WTC11 (cell line): Measurements from ENCODE around the gene SLX4. TPM values are rescaled to one million over a fixed set of nuclear protein-coding genes. Genes with fewer than 3 reads are reported as not detected.

Source experiments
- ATAC-seq: fragments of 200-7000 bp; cut with Tn5 transposase; 2 replicates; pipeline ENCODE4 v1.10.0; 2021; ENCODE audit warnings: mild to moderate bottlenecking, moderate library complexity
- CTCF ChIA-PET: fragments of 300-600 bp; sonication (Branson Sonifier 250); formaldehyde crosslinking; loops from one replicate; lab custom pipeline; 2021; ENCODE audit warnings: antibody characterized with exemption; lab: Charles Lee
- POLR2A ChIA-PET: fragments of 350-600 bp; sonication (Branson Sonifier 250); formaldehyde crosslinking; loops from one replicate; lab custom pipeline; 2021; ENCODE audit warnings: antibody characterized with exemption; lab: Charles Lee
- DNase-seq: peaks from one replicate; pipeline ENCODE4 v3.0.0; 2021; ENCODE audit warnings: low spot score
- H3K27ac Mint-ChIP-seq: 2 replicates; pipeline ENCODE4 v1.8.0; 2021; ENCODE audit warnings: mixed read lengths
- H3K27me3 Mint-ChIP-seq: 2 replicates; pipeline ENCODE4 v1.8.0; 2021; ENCODE audit warnings: low read depth, mild to moderate bottlenecking, moderate library complexity, mixed read lengths
- H3K36me3 Mint-ChIP-seq: 2 replicates; pipeline ENCODE4 v1.8.0; 2021; ENCODE audit warnings: mixed read lengths
- H3K4me1 Mint-ChIP-seq: 2 replicates; pipeline ENCODE4 v1.8.0; 2022; ENCODE audit warnings: mixed read lengths
- H3K4me3 Mint-ChIP-seq: 2 replicates; pipeline ENCODE4 v1.8.0; 2021; ENCODE audit warnings: mild to moderate bottlenecking, moderate library complexity, mixed read lengths
- H3K9me3 Mint-ChIP-seq: 2 replicates; pipeline ENCODE4 v1.8.0; 2021; ENCODE audit warnings: mixed read lengths
- CBFB ChIP-seq: sonication (generic); formaldehyde crosslinking; IDR thresholded peaks from 2 replicates; pipeline ENCODE4 v1.8.1; 2022; ENCODE audit warnings: mild to moderate bottlenecking, low read depth, missing genetic modification reagents
- ELF4 ChIP-seq: sonication (generic); formaldehyde crosslinking; IDR thresholded peaks from 2 replicates; pipeline ENCODE4 v1.8.1; 2022; ENCODE audit warnings: low read depth, mild to moderate bottlenecking, moderate library complexity, missing genetic modification reagents
- ESRRA ChIP-seq: sonication (generic); formaldehyde crosslinking; IDR thresholded peaks from 2 replicates; pipeline ENCODE4 v1.8.1; 2022; ENCODE audit warnings: mild to moderate bottlenecking, missing genetic modification reagents, borderline replicate concordance
- FOXK1 ChIP-seq: sonication (generic); formaldehyde crosslinking; IDR thresholded peaks from 2 replicates; pipeline ENCODE4 v1.8.0; 2022; ENCODE audit warnings: mild to moderate bottlenecking, moderate library complexity, missing genetic modification reagents
- IRF2 ChIP-seq: sonication (generic); formaldehyde crosslinking; IDR thresholded peaks from 2 replicates; pipeline ENCODE4 v1.8.0; 2022; ENCODE audit warnings: low read depth, missing genetic modification reagents, borderline replicate concordance
- MXD4 ChIP-seq: fragments of 250-450 bp; sonication (Bioruptor Pico); IDR thresholded peaks from 2 replicates; pipeline ENCODE4 v1.8.0; 2021; ENCODE audit warnings: mild to moderate bottlenecking, moderate library complexity, borderline replicate concordance
- PRRX2 ChIP-seq: fragments of 250-450 bp; sonication (Bioruptor Pico); IDR thresholded peaks from 2 replicates; pipeline ENCODE4 v1.8.0; 2021; ENCODE audit warnings: mild to moderate bottlenecking
- RELA ChIP-seq: sonication (generic); formaldehyde crosslinking; IDR thresholded peaks from 2 replicates; pipeline ENCODE4 v1.8.1; 2022; ENCODE audit warnings: missing genetic modification reagents, mild to moderate bottlenecking, borderline replicate concordance
- SOX15 ChIP-seq: fragments of 250-450 bp; sonication (Bioruptor Pico); IDR thresholded peaks from 2 replicates; pipeline ENCODE4 v1.9.0; 2021; ENCODE audit warnings: mild to moderate bottlenecking
- ZBTB21 ChIP-seq: sonication (generic); formaldehyde crosslinking; IDR thresholded peaks from 2 replicates; pipeline ENCODE4 v1.8.1; 2023; ENCODE audit warnings: mild to moderate bottlenecking, missing genetic modification reagents, borderline replicate concordance
- ZNF416 ChIP-seq: fragments of 250-450 bp; sonication (Bioruptor Pico); IDR thresholded peaks from 2 replicates; pipeline ENCODE4 v1.9.0; 2021; ENCODE audit warnings: mild to moderate bottlenecking, inconsistent platforms
- ZNF423 ChIP-seq: fragments of 250-450 bp; sonication (Bioruptor Pico); IDR thresholded peaks from 2 replicates; pipeline ENCODE4 v2.1.2; 2022; ENCODE audit warnings: mild to moderate bottlenecking, moderate library complexity
- total RNA-seq: library from RNA; stranded (reverse); gene quantifications from 3 replicates; pipeline ENCODE4 v1.2.3, GENCODE V29; 2021
- TF ChIP-seq, protein P1 (sequence below): sonication (generic); formaldehyde crosslinking; IDR thresholded peaks from 2 replicates; pipeline ENCODE4 v1.8.0; 2023; ENCODE audit warnings: mild to moderate bottlenecking, missing genetic modification reagents
- TF ChIP-seq, protein P2 (sequence below): sonication (generic); formaldehyde crosslinking; conservative IDR thresholded peaks from 2 replicates; pipeline ENCODE4 v1.8.1; 2023; ENCODE audit warnings: mild to moderate bottlenecking, low read depth, missing genetic modification reagents, moderate library complexity
- TF ChIP-seq, protein P3 (sequence below): sonication (generic); formaldehyde crosslinking; IDR thresholded peaks from 2 replicates; pipeline ENCODE4 v1.8.1; 2023; ENCODE audit warnings: mild to moderate bottlenecking, missing genetic modification reagents, moderate library complexity
- TF ChIP-seq, protein P4 (sequence below): sonication (generic); formaldehyde crosslinking; IDR thresholded peaks from 2 replicates; pipeline ENCODE4 v1.8.0; 2022; ENCODE audit warnings: missing genetic modification reagents
- TF ChIP-seq, protein P5 (sequence below): sonication (generic); formaldehyde crosslinking; IDR thresholded peaks from 2 replicates; pipeline ENCODE4 v1.8.0; 2023; ENCODE audit warnings: missing genetic modification reagents
- TF ChIP-seq, protein P6 (sequence below): sonication (generic); formaldehyde crosslinking; IDR thresholded peaks from 2 replicates; pipeline ENCODE4 v1.8.1; 2022; ENCODE audit warnings: low read depth, missing genetic modification reagents, borderline replicate concordance

Gene SLX4
- total RNA-seq, 1 experiment from 2014 or later, result 16.7 TPM

DNA sequence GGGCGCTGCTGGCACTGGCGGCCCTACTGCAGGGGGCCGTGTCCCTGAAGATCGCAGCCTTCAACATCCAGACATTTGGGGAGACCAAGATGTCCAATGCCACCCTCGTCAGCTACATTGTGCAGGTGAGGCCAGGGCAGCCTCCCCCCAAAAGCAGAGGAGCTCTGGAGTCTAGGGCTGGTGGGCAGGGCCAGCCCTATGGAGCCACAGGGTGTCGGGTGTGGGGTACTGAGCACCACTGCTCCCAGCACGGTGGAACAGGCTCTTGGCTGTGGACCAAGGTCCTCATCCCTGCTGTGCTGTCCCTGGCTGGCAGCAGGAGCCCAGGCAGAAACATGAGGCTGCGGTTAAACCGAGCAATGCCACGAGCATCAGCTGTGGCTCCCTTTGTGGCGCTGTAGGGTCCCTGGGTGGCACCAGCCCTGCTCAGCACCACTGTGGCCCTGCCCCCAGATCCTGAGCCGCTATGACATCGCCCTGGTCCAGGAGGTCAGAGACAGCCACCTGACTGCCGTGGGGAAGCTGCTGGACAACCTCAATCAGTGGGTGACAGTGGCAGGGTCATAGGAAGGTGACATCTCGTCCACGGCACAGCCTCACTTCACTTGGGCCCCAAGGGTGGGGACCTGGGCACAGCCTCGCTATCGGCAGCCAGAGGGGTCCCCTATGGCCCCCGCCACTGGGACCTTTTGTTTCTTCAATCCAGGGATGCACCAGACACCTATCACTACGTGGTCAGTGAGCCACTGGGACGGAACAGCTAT lies 44.2 kb upstream of the SLX4 start:
- H3K4me1 Mint-ChIP-seq, result peaks cover 33% of the 10 kb centered on the region
- H3K4me3 Mint-ChIP-seq, result no peak overlapping the region
- CTCF ChIA-PET, result interaction anchor here (1.0 to 1.9 kb wide), 4 partner anchors 9 to 102 kb away, joined by 3 to 5 read pairs (median 4); no protein-coding TSS in a partner anchor
- no peak for TF ChIP-seq ZNF423 (CRISPR knock-in tag)
- TF ChIP-seq, protein P1, sequence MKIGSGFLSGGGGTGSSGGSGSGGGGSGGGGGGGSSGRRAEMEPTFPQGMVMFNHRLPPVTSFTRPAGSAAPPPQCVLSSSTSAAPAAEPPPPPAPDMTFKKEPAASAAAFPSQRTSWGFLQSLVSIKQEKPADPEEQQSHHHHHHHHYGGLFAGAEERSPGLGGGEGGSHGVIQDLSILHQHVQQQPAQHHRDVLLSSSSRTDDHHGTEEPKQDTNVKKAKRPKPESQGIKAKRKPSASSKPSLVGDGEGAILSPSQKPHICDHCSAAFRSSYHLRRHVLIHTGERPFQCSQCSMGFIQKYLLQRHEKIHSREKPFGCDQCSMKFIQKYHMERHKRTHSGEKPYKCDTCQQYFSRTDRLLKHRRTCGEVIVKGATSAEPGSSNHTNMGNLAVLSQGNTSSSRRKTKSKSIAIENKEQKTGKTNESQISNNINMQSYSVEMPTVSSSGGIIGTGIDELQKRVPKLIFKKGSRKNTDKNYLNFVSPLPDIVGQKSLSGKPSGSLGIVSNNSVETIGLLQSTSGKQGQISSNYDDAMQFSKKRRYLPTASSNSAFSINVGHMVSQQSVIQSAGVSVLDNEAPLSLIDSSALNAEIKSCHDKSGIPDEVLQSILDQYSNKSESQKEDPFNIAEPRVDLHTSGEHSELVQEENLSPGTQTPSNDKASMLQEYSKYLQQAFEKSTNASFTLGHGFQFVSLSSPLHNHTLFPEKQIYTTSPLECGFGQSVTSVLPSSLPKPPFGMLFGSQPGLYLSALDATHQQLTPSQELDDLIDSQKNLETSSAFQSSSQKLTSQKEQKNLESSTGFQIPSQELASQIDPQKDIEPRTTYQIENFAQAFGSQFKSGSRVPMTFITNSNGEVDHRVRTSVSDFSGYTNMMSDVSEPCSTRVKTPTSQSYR (CRISPR knock-in tag), result no peak
- TF ChIP-seq, protein P2, sequence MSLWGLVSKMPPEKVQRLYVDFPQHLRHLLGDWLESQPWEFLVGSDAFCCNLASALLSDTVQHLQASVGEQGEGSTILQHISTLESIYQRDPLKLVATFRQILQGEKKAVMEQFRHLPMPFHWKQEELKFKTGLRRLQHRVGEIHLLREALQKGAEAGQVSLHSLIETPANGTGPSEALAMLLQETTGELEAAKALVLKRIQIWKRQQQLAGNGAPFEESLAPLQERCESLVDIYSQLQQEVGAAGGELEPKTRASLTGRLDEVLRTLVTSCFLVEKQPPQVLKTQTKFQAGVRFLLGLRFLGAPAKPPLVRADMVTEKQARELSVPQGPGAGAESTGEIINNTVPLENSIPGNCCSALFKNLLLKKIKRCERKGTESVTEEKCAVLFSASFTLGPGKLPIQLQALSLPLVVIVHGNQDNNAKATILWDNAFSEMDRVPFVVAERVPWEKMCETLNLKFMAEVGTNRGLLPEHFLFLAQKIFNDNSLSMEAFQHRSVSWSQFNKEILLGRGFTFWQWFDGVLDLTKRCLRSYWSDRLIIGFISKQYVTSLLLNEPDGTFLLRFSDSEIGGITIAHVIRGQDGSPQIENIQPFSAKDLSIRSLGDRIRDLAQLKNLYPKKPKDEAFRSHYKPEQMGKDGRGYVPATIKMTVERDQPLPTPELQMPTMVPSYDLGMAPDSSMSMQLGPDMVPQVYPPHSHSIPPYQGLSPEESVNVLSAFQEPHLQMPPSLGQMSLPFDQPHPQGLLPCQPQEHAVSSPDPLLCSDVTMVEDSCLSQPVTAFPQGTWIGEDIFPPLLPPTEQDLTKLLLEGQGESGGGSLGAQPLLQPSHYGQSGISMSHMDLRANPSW (CRISPR knock-in tag), result no peak
- no peak for TF ChIP-seq CBFB (CRISPR knock-in tag)
- TF ChIP-seq, protein P3, sequence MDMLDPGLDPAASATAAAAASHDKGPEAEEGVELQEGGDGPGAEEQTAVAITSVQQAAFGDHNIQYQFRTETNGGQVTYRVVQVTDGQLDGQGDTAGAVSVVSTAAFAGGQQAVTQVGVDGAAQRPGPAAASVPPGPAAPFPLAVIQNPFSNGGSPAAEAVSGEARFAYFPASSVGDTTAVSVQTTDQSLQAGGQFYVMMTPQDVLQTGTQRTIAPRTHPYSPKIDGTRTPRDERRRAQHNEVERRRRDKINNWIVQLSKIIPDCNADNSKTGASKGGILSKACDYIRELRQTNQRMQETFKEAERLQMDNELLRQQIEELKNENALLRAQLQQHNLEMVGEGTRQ, result no peak
- peaks cover 57% of the 10 kb centered on the region for H3K36me3 Mint-ChIP-seq
- H3K27ac Mint-ChIP-seq, result peak overlapping the region; percentile 87
- POLR2A ChIA-PET, result no interaction called here
- H3K9me3 Mint-ChIP-seq, result no peaks in the 10 kb centered on the region
- ATAC-seq (no peak), DNase-seq (peak; percentile 8)
- no peaks in the 10 kb centered on the region for H3K27me3 Mint-ChIP-seq

DNA sequence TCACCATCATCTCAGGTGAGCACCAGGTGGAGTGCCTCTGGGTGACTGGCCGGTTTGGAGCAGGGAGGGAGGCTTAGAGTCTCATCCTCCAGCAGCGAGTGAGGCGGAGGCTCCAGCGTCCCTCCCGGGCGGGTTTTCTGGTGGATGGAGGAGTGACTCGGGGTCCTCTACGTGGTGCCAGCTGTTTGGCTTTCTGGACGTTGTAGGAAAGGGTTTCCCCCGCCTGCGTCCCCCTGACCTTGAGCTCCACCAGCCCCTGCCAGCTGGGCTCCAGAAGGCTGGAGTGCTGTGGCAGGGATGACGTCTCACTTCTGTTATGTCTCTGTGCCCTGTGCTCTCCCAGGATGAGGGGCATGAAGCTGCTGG lies 43.6 kb upstream of the SLX4 start:
- DNase-seq (peak; percentile 13), ATAC-seq (no peak)
- CTCF ChIA-PET, result interaction anchor here (1.0 to 1.9 kb wide), 3 partner anchors 9 to 102 kb away, joined by 3 to 5 read pairs (median 3); no protein-coding TSS in a partner anchor
- peak overlapping the region; percentile 87 for H3K27ac Mint-ChIP-seq
- H3K9me3 Mint-ChIP-seq, result no peaks in the 10 kb centered on the region
- H3K27me3 Mint-ChIP-seq, result no peaks in the 10 kb centered on the region
- POLR2A ChIA-PET, result no interaction called here
- H3K4me3 Mint-ChIP-seq, result no peak overlapping the region
- H3K4me1 Mint-ChIP-seq, result peaks cover 33% of the 10 kb centered on the region
- peaks cover 52% of the 10 kb centered on the region for H3K36me3 Mint-ChIP-seq
- TF ChIP-seq, protein P4, sequence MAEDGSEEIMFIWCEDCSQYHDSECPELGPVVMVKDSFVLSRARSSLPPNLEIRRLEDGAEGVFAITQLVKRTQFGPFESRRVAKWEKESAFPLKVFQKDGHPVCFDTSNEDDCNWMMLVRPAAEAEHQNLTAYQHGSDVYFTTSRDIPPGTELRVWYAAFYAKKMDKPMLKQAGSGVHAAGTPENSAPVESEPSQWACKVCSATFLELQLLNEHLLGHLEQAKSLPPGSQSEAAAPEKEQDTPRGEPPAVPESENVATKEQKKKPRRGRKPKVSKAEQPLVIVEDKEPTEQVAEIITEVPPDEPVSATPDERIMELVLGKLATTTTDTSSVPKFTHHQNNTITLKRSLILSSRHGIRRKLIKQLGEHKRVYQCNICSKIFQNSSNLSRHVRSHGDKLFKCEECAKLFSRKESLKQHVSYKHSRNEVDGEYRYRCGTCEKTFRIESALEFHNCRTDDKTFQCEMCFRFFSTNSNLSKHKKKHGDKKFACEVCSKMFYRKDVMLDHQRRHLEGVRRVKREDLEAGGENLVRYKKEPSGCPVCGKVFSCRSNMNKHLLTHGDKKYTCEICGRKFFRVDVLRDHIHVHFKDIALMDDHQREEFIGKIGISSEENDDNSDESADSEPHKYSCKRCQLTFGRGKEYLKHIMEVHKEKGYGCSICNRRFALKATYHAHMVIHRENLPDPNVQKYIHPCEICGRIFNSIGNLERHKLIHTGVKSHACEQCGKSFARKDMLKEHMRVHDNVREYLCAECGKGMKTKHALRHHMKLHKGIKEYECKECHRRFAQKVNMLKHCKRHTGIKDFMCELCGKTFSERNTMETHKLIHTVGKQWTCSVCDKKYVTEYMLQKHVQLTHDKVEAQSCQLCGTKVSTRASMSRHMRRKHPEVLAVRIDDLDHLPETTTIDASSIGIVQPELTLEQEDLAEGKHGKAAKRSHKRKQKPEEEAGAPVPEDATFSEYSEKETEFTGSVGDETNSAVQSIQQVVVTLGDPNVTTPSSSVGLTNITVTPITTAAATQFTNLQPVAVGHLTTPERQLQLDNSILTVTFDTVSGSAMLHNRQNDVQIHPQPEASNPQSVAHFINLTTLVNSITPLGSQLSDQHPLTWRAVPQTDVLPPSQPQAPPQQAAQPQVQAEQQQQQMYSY (CRISPR knock-in tag), result no peak
- TF ChIP-seq PRRX2 (CRISPR knock-in tag), result no peak
- TF ChIP-seq, protein P5, sequence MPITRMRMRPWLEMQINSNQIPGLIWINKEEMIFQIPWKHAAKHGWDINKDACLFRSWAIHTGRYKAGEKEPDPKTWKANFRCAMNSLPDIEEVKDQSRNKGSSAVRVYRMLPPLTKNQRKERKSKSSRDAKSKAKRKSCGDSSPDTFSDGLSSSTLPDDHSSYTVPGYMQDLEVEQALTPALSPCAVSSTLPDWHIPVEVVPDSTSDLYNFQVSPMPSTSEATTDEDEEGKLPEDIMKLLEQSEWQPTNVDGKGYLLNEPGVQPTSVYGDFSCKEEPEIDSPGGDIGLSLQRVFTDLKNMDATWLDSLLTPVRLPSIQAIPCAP (CRISPR knock-in tag), result no peak
- no peak for TF ChIP-seq ZBTB21 (CRISPR knock-in tag)
- TF ChIP-seq ELF4 (CRISPR knock-in tag), result no peak
- no peak for TF ChIP-seq ESRRA (CRISPR knock-in tag)
- TF ChIP-seq, protein P6, sequence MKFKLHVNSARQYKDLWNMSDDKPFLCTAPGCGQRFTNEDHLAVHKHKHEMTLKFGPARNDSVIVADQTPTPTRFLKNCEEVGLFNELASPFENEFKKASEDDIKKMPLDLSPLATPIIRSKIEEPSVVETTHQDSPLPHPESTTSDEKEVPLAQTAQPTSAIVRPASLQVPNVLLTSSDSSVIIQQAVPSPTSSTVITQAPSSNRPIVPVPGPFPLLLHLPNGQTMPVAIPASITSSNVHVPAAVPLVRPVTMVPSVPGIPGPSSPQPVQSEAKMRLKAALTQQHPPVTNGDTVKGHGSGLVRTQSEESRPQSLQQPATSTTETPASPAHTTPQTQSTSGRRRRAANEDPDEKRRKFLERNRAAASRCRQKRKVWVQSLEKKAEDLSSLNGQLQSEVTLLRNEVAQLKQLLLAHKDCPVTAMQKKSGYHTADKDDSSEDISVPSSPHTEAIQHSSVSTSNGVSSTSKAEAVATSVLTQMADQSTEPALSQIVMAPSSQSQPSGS, result no peak
- TF ChIP-seq MXD4, result no peak
- TF ChIP-seq IRF2 (CRISPR knock-in tag), result no peak
- TF ChIP-seq RELA, result no peak
- no peak for TF ChIP-seq SOX15 (CRISPR knock-in tag)
- TF ChIP-seq ZNF416 (CRISPR knock-in tag), result no peak
- no peak for TF ChIP-seq FOXK1 (CRISPR knock-in tag)
